Measurements from ENCODE around the gene SEC16A. TPM values are rescaled to one million over a fixed set of nuclear protein-coding genes. Genes with fewer than 3 reads are reported as not detected.
"Not testable (repeated sequence)": the region's sequence is repeated elsewhere in the genome, so short reads cannot be mapped to it uniquely, and the experiment has no call there.

Gene SEC16A
- total RNA-seq, 4 donors from 2014 or later, result 63.5 to 80.8 (median 74.6) TPM

GRCh38 chr9:136409557-136410455, 73.0 kb downstream of the SEC16A start:
- Histone ChIP-seq H3K9me3 (no peaks in the 10 kb centered on the region), H3K27ac (peak overlapping the region; percentile 64 to 90 (median 89)), H3K4me3 (peak overlapping the region; percentile 72 to 99 (median 96)), H3K4me1 (peaks cover 0 to 28% (median 21%) of the 10 kb centered on the region in 4 donors), H3K27me3 (no peaks in the 10 kb centered on the region), H3K36me3 (peaks cover 0 to 53% (median 0%) of the 10 kb centered on the region in 3 donors)
- peak in 2 of 3 donors; percentile 47 to 67 for DNase-seq
- TF ChIP-seq CTCF (IDR thresholded peaks at IDR 0.05), result no peak
- TF ChIP-seq POLR2A (IDR thresholded peaks at IDR 0.05), result no peak

GRCh38 chr9:136407911-136408310, 74.9 kb downstream of the SEC16A start:
- TF ChIP-seq POLR2A (IDR thresholded peaks at IDR 0.05), result no peak
- TF ChIP-seq CTCF (IDR thresholded peaks at IDR 0.05), result no peak
- Histone ChIP-seq H3K27ac (no peak overlapping the region), H3K27me3 (no peaks in the 10 kb centered on the region), H3K4me1 (peaks cover 0 to 36% (median 31%) of the 10 kb centered on the region in 4 donors), H3K4me3 (no peak overlapping the region), H3K9me3 (no peaks in the 10 kb centered on the region), H3K36me3 (peaks cover 0 to 50% (median 0%) of the 10 kb centered on the region in 3 donors)
- no peak for DNase-seq

- H3K27ac ChIP-seq, H3K27me3 ChIP-seq, H3K4me3 ChIP-seq, H3K9me3 ChIP-seq, DNase-seq: not testable (repeated sequence)
- Histone ChIP-seq H3K4me1 (peaks cover 0 to 36% (median 29%) of the 10 kb centered on the region in 4 donors), H3K36me3 (peaks cover 0 to 47% (median 0%) of the 10 kb centered on the region in 3 donors)
These were observed 75.8 kb downstream of the SEC16A start for GRCh38 chr9:136407061-136407460.

- Histone ChIP-seq H3K4me1 (peaks cover 0 to 29% (median 19%) of the 10 kb centered on the region in 4 donors), H3K36me3 (peaks cover 0 to 47% (median 0%) of the 10 kb centered on the region in 3 donors)
- H3K27ac ChIP-seq, DNase-seq, H3K9me3 ChIP-seq, H3K4me3 ChIP-seq, H3K27me3 ChIP-seq: not testable (repeated sequence)
These were observed 76.9 kb downstream of the SEC16A start for GRCh38 chr9:136405904-136406303.

GRCh38 chr9:136405481-136405880, 77.4 kb downstream of the SEC16A start:
- no peak for DNase-seq
- Histone ChIP-seq H3K36me3 (peaks cover 0 to 47% (median 0%) of the 10 kb centered on the region in 3 donors), H3K27ac (peak overlapping the region in 1 of 4 donors; percentile 79), H3K9me3 (no peaks in the 10 kb centered on the region), H3K4me1 (peaks cover 0 to 32% (median 22%) of the 10 kb centered on the region in 4 donors), H3K4me3 (no peak overlapping the region), H3K27me3 (no peaks in the 10 kb centered on the region)
- TF ChIP-seq CTCF (IDR thresholded peaks at IDR 0.05) (no peak), POLR2A (IDR thresholded peaks at IDR 0.05) (no peak)

GRCh38 chr9:136404801-136405136, 78.1 kb downstream of the SEC16A start:
- no peak for DNase-seq
- peak overlapping the region in 2 of 4 donors; percentile 55 to 79 for H3K27ac ChIP-seq
- TF ChIP-seq CTCF (IDR thresholded peaks at IDR 0.05) (no peak), POLR2A (IDR thresholded peaks at IDR 0.05) (no peak)
- H3K36me3 ChIP-seq, result peaks cover 0 to 47% (median 0%) of the 10 kb centered on the region in 3 donors
- H3K9me3 ChIP-seq, result no peaks in the 10 kb centered on the region
- H3K4me1 ChIP-seq, result peaks cover 0 to 36% (median 24%) of the 10 kb centered on the region in 4 donors
- H3K27me3 ChIP-seq, result no peaks in the 10 kb centered on the region
- H3K4me3 ChIP-seq, result no peak overlapping the region

All from Peyer's patch (tissue), 4 donors.